ENCODE data around the gene IL33.

GRCh38 chr9:6183627-6184026 lies 32.0 kb upstream of the IL33 start:
- TF ChIP-seq, protein P1, sequence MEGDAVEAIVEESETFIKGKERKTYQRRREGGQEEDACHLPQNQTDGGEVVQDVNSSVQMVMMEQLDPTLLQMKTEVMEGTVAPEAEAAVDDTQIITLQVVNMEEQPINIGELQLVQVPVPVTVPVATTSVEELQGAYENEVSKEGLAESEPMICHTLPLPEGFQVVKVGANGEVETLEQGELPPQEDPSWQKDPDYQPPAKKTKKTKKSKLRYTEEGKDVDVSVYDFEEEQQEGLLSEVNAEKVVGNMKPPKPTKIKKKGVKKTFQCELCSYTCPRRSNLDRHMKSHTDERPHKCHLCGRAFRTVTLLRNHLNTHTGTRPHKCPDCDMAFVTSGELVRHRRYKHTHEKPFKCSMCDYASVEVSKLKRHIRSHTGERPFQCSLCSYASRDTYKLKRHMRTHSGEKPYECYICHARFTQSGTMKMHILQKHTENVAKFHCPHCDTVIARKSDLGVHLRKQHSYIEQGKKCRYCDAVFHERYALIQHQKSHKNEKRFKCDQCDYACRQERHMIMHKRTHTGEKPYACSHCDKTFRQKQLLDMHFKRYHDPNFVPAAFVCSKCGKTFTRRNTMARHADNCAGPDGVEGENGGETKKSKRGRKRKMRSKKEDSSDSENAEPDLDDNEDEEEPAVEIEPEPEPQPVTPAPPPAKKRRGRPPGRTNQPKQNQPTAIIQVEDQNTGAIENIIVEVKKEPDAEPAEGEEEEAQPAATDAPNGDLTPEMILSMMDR (conservative IDR thresholded peaks at IDR 0.05 in 1 of 2, IDR thresholded peaks at IDR 0.05 in 1 of 2; ENCODE audit: low read depth in 1 of 2, low read length in 2 of 2) = no peak
- TF ChIP-seq EZH2 (IDR thresholded peaks at IDR 0.05; ENCODE audit: low read length, missing control alignments) = no peak

Measured in fibroblast of lung (primary cell).